GM20000 (cell line): ENCODE measurements around the gene ERC1.
"Not testable (repeated sequence)": the region's sequence is repeated elsewhere in the genome, so short reads cannot be mapped to it uniquely, and the experiment has no call there.

Experiments used
- DNase-seq: peaks from one replicate; pipeline ENCODE4 v3.0.0; 2012; ENCODE audit warnings: low spot score
- TF ChIP-seq, protein P1 (sequence below): IDR thresholded peaks from 2 replicates; pipeline ENCODE4 v1.5.1; 2012; ENCODE audit warnings: mild to moderate bottlenecking, control low read depth; ENCODE audit errors: extremely low read depth, missing control alignments

ERC1 gene

GRCh38 chr12:1250641-1251040 lies 259.6 kb downstream of the ERC1 start:
- TF ChIP-seq, protein P1, sequence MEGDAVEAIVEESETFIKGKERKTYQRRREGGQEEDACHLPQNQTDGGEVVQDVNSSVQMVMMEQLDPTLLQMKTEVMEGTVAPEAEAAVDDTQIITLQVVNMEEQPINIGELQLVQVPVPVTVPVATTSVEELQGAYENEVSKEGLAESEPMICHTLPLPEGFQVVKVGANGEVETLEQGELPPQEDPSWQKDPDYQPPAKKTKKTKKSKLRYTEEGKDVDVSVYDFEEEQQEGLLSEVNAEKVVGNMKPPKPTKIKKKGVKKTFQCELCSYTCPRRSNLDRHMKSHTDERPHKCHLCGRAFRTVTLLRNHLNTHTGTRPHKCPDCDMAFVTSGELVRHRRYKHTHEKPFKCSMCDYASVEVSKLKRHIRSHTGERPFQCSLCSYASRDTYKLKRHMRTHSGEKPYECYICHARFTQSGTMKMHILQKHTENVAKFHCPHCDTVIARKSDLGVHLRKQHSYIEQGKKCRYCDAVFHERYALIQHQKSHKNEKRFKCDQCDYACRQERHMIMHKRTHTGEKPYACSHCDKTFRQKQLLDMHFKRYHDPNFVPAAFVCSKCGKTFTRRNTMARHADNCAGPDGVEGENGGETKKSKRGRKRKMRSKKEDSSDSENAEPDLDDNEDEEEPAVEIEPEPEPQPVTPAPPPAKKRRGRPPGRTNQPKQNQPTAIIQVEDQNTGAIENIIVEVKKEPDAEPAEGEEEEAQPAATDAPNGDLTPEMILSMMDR, result no peak

GRCh38 chr12:1252758-1253157 lies 261.7 kb downstream of the ERC1 start:
- TF ChIP-seq, protein P1, result no peak
- no peak for DNase-seq

More at GRCh38 chr12:1250641-1251040, 259.6 kb downstream of the ERC1 start:
- DNase-seq, result no peak

GRCh38 chr12:1255125-1255524 lies 264.1 kb downstream of the ERC1 start:
- not testable (repeated sequence) for DNase-seq

- DNase-seq, result not testable (repeated sequence)
These were observed 264.8 kb downstream of the ERC1 start for GRCh38 chr12:1255854-1256253.

GRCh38 chr12:1256285-1256684 lies 265.3 kb downstream of the ERC1 start:
- DNase-seq, result no peak

DNA sequence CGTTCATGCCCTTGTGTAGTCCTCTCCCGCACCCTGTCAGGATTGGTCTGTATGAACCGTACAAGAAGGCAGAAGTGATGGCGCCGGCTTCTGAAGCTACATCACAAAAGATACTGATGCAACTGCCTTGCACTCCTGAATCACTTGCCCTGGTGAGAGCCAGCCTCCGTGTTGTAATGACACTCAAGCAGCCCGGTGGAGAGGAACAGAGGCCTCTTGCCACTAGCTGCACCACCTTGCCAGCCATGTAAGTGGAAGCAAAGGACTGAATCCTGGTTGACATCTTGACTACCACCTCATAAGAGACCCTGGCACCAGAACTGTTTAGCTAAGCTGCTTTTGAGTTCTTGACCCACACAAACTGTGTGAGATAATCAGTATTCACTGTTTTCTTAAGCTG lies 266.0 kb downstream of the ERC1 start:
- TF ChIP-seq, protein P1, result no peak
- DNase-seq, result no peak

More at GRCh38 chr12:1256285-1256684, 265.3 kb downstream of the ERC1 start:
- TF ChIP-seq, protein P1, result no peak

DNA sequence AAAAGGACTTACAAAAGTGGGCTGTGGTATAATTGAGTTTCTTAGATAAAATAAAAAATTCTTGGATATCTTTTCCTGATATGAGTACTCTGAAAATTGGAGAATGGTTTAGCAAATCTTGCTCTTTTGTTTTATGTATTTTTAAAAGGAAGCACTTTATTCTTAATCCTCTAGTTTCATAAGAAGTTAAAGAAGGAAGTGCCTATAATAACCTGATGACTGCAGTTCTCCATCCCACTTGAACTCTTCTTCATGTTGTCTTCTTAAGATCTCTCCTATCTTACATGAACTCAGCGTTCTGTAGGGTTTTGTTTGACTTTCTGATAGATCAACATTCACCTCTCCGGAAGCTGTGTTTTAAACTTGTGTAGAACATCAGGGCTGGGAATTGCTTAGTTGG lies 271.0 kb downstream of the ERC1 start:
- TF ChIP-seq, protein P1, result no peak
- no peak for DNase-seq

GRCh38 chr12:1267243-1267642 lies 276.2 kb downstream of the ERC1 start:
- DNase-seq, result no peak
- TF ChIP-seq, protein P1, result no peak

DNA sequence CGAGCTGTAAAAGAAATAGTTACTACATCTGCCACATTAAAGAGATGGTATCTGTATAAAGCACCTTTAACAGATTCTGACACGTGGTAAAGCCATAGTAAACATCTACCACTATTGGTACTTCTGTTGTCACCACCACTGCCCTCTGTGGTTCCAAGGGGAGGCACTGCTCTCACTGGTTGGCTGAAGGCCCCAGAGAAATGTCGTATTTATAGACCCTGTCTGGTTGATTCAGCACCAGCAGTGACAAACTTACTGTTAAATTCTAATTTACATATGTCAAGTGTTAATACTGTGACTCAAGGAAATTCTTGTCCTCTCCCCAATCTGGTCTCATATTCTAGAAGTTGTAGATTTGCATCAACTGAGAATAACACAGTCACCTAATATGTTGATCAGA lies 281.1 kb downstream of the ERC1 start:
- TF ChIP-seq, protein P1, result no peak
- DNase-seq, result no peak
